Activated T-cell treated with anti-CD3 and anti-CD28 coated beads, Interleukin-2, amount 50 U/mL, for 1 hour (primary cell): Measurements from ENCODE around the gene CYP4A22.
"Not testable (repeated sequence)": the region's sequence is repeated elsewhere in the genome, so short reads cannot be mapped to it uniquely, and the experiment has no call there.

Experiments
- DNase-seq: peaks from one replicate; pipeline ENCODE4 v3.0.0-alpha.2; 2020

Gene CYP4A22

DNA sequence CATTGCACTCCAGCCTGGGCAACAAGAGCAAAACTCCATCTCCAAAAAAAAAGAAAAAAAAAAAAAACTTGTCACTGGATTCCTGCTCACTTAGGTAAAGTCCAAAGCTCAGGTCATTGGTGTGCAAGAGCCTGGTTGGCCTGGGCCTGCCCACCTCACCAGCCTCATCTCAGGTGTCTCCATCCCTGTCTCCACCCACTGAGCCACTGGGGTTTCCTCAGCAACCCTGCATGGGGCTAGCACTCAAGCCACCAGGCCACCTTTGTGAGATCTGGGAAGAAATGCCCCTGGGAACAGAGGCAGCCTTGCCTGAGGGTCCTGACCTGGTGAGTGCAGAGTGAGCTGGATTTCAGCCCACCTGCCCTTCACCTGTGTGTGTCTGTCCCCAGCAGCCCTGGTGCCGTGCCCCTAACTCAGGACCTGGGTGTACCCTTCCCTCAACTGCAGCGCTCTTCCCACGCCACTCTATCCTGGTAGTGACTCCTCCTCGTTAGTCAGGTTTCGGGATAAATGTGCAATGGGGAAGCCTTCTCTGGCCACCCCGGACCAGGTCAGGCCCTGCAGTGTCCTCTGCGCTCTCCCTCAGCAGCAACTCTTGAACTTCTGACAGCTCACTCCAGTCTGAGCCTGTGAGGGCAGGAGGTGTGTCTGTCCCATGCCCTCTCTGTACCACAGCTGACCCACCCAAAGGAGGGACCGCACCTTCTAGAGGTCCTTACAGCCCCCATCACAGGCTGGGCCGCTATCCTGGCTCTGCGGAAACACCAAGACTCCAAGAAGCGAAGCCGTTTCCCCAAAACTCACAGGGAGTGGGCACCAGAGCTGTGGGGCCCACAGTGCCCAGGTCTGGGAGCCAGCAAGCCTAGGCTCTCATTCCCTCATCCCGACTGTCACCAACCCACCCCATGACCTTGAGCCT lies 49.3 kb downstream of the CYP4A22 start:
- no peak for DNase-seq

DNA sequence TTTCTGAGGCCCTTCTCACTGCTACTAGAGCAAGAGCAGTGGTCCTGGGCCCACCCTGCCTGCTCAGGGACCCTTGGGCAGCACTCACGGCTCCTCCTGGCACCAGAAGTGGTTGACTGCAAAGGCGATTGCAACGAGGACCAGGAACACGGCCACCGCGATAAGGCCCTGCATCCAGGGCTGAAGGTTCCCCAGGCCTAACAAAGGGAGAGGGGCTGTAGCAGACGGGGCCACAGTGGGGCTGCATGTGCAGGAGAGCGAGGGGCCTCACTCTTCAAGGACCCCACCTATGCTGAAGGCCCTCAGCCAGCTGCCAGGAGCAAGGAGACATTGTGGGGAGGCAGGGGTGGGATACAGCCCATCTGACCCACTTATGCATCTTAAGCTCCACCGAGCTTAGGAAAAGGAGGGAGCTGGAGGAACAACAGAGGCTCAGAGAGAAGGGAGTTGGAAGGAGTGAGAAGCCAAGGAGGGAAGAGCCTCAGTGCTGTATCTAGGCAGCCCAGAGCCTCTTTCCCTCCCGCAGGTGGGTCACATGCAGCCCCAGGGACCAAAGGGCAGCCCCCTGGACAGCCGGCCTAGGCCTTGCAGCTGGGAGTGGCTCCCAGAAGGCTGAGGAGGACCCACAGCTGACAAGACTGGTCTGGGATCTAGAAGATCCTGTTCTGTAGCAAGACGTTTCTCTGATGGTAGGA lies 50.1 kb downstream of the CYP4A22 start:
- DNase-seq: no peak

DNA sequence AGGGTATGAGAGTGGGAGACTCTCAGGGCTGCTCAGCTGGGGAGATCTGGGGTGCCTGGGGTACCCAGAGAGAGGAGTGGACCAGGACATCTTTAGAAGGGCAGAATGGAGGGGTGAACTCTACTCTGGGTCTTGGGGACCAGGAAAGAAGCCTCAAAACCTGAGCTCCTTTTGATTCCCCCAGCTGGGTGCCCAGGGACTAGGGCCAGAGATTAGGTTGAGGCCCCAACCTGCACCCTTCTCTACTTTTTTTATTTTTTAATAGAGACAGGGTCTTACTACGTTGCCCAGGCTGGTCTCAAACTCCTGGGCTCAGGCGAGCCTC lies 50.6 kb downstream of the CYP4A22 start:
- DNase-seq: no peak

DNA sequence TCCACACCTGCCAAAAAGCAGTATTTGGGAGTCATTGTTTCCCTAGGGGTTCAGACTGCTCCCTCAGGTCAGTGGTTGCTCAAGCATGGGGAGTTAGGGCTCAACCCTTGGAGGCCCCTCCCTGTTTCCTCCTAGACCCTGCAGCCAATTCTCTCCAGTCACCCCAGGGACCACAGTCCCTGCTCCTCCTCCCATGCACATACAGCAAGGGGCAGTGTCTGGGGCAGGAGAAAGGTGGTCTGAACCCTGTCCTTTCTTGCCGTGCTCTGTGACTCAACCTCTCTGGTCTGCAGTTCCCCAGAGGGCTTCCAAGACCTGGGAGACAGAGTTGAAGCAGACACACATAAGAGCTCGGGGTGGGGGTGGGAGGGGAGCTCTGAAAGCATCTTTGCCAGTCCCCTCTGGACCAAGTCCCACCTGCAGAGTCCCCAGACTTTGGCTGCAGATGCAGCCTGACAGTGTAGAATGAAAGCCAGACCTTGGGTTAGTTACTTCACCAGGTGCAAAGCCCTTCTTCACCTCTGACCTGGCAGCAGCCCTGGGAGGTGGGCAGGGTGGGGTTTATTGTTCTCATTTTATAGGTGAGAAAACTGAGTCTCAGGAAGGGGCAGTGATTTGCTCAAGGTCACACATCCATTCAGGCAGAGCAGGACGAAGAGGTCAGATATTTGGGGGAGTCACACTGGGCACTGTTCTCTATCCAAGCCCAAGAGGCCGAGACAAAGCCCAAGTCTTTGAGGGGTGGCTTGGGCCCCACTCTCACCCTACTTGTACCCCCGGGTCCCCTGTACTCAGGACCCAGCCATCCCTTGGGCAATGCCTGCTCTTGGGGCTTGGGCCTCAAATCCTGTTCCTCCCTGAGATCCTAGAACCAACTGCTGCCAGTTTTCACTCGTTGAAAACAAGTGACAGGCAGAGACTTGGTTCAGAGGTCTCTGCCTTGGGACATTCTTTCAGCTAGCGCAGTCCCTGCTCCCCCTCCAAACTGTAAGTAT lies 51.8 kb downstream of the CYP4A22 start:
- no peak for DNase-seq

DNA sequence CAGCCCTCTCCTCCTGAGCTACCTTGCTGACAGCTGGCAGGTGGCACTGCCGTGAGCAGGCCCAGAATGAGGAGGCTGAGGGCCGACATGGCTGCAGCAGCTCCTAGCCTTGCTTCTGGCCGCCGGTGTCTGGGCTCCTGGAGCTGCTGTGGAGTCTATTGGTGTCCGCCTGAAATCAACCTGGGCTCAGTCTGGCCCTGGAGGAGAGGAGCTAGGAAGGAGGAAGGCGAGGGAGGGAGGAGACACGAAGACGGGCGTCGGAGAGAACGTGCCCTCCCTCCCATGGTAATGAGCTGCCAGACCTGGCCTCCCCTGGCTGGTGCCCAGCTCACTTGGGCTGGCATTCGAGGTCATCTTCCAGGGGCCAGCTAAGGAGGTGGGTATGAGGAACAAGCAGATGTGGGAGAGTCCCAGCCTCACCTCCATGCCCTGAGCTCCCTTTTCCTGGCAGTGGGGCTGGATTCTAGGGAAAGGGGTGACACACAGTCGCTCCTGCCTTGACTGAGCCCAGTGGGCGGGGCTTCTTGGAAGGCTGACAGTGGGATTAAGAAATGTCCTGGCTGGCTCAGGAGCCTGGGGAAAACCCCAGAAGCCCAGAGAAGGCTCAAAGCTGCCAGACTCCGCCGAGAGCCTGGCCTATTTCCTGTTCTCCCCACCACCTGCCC lies 52.7 kb downstream of the CYP4A22 start, which contains the start of gene PDZK1IP1:
Gene PDZK1IP1 (minus strand): TSS at position 193 of the 665 bp plus-strand sequence. CDS start 104 bp downstream, at position 89.
- DNase-seq: no peak

DNA sequence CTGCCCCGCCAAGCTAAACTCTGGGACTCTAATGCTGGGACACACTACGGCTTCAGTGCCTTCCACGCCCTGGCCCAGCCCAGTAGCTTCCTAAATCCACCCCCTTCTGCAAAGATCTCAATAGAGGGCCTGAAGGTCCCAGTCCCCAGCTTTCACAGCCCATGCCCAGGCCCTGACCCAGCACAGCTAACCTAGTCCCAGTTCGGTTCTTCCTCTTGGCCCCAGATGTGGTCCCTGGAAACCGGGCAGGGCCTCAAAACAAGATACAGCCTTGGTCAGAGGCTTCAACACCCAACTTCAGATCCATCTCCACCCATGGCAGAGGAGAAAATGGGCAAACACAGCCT lies 53.2 kb downstream of the CYP4A22 start:
- no peak for DNase-seq

DNA sequence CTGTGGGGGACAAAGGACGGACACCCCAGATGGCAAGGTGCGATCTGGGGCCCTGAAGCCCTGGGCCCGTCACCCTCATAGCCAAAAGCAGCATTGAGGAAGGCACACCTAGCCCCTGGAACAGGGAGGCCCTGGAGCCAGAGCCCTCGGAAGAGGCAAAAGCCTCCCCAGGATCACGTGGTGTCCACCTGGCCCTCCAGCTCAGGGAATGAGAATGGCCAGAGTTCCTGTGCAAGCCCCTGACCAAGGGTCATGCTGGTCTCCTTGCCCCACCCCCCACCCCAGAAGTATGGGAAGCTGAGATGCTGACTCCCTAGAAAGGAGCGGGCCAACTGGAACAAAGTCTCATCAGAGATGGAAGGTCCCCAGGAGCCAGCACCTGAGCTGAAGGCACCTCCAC lies 53.6 kb downstream of the CYP4A22 start:
- no peak for DNase-seq

DNA sequence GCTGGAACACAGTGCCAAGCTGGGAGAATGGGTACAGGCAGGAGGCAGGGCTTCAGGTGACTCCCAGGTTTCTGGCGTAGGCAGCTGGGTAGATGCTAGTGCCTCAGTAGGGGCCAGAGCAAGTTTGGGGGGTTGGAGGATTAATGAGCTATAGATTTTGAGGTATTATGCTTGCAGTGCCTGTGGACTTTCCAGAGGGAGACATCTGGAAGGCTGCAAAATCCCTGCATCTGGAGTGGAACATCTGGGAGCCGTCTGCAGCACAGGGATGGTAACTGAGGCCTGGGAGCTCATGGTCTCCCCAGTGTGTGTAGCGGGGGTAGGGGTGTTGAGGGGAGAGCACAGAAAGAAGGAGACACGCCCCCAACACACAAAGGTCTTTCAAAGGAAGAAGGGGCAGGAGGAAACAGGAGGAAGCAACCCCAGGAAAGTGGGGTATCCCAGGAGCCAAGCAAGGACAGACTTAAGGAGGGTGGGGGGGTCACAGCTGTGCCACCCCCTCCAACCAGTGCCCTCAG lies 54.8 kb downstream of the CYP4A22 start:
- DNase-seq: no peak

DNA sequence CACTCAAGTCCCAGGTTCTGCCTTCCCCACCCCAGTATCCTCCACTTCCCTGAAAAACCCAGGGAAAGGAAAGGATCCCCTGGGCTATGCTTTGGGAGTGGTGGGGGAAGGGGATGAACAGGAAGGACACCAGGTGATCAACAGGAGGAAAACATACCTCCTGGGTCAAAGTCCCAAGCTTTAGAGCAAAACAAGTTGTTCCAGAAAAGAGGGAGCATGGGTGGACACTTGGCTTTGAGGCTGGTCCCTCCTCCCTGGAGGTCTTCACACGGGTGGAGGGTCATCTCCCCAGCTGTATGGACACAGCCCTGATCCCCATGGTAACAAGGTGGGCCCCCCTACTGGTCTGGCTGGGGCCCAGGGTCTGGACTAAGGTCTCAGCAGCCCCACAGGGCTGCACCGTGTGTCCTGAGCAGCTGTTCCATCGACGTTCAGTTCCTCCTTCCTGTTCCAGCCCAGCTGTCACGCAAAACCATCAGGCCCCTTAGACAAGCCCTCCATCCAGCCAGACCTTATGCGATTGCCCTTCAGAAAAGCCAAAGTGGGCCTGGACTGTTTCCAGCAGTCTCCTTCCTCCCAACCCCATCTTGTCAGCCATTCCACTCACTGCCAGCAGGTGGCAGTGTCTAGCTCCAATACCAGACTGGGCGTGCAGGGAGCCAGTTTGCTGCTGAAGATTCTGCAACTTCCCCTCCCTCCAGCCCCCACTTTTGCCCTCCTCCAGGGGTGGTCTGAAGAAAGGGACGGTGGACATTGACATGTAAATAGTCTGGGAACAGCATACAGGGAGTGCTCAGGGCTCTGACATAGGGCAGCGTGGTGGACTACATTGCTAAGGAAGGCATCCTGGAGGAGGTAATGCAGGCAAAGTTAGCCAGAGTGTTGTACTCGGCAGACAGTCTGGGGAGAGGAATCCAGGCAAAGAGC lies 55.5 kb downstream of the CYP4A22 start:
- DNase-seq: peak; percentile 69

DNA sequence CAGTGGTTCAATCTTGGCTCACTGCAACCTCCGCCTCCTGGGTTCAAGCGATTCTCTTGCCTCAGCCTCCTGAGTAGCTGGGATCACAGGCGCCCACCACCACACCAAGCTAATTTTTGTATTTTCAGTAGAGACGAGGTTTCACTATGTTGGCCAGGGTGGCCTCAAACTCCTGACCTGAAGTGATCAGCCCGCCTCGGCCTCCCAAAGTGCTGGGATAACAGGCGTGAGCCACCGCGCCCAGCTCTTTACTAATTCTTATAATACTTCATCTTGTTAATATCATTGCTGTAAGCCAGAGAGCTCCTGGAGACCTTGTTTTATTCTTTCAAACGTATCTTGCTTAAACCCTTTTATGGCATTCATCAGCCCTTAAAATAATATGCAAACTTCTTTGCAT lies 56.3 kb downstream of the CYP4A22 start:
- DNase-seq: not testable (repeated sequence)

DNA sequence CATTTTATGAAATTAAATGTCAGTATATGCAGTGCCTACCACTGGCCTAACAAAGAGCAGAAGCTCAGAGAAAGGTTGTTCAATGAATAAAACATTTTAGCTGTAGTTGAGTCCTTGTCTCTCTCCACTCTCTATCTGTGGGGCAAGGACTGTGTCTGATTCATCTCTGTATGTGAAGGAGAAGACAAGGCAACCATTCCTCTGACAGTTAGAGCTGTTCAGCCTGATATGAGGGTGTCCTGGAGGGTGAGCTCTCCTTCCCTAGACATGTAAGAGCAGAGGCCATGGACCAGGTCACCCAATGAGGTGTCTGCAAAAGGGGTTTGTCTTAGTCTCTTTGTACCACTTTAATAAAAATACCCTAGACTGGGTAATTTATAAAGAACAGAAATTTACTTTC lies 57.1 kb downstream of the CYP4A22 start:
- DNase-seq: no peak

DNA sequence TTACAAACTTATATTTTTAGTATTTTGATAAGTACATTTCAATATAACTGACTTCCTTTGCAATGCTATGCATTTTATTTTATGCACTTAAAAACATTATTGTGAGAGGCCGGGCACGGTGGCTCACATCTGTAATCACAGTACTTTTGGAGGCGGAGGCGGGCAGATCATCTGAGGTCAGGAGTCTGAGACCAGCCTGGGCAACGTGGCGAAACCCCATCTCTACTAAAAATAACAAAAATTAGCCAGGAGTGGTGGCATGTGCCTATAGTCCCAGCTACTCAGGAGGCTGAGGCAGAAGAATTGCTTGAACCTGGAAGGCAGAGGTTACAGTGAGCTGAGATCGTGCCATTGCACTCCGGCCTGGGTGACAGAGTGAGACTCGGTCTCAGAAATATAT lies 58.7 kb downstream of the CYP4A22 start:
- DNase-seq: not testable (repeated sequence)

DNA sequence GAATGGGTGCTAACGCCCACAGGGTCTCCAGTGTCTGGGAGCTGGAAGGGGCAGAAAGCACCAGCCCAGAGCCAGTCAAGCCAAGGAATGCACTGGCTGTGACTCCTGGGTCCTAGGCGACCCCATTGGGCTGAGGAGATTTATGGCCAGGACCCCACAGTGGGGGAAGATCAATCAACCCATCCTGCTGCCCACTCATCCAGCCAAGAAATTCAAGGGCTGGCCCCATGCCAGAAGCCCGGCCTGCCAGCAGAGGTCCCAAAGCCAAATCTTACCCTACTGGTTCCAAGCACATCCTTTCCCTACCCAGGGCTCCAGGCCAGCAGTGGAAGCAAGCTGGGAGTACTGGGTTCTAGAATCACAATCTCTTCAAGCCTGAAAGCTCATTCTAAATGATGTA lies 59.4 kb downstream of the CYP4A22 start:
- no peak for DNase-seq

DNA sequence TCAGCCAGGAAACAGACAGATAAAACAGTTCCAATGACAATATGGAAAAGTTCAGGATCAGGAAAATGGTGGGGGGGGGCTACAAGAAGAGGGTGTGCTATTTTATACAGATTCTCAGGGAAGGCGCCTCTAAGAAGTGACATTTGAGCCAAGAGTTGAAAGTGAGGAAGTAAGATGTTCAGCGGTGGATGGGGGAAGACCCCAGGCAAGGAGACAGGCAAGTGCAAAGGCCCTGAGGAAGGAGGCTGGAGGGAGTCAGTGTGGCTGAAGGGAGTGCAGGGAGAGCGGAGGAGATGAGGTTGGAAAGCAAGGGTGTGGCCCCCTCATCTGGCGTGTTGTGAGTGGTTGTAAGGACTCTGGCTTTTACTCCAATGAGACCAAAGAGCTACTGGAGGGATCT lies 61.0 kb downstream of the CYP4A22 start:
- DNase-seq: no peak
